ENCODE data around the gene FAM89A. TPM values are rescaled to one million over a fixed set of nuclear protein-coding genes. Genes with fewer than 3 reads are reported as not detected.
A peak's percentile ranks its signal among the peaks of the same experiment; 100 is the strongest.
"Not testable (repeated sequence)": the region's sequence is repeated elsewhere in the genome, so short reads cannot be mapped to it uniquely, and the experiment has no call there.

Gene FAM89A
- total RNA-seq, 1 experiment from 2014 or later, result 9.7 TPM

- in situ Hi-C loops (cut with HindIII; ENCODE audit: low pct_unique_long_range_greater_than_20kb, low sequenced_read_pairs), result no loop called here
- no peak for DNase-seq (ENCODE audit: low read depth)
Measured at GRCh38 chr1:231059566-231060193, 19.6 kb upstream of the FAM89A start.

- in situ Hi-C loops (cut with HindIII; ENCODE audit: low pct_unique_long_range_greater_than_20kb, low sequenced_read_pairs), result no loop called here
- DNase-seq (ENCODE audit: low read depth), result peak; percentile 73
Measured at GRCh38 chr1:231058416-231059109, 18.5 kb upstream of the FAM89A start.

DNA sequence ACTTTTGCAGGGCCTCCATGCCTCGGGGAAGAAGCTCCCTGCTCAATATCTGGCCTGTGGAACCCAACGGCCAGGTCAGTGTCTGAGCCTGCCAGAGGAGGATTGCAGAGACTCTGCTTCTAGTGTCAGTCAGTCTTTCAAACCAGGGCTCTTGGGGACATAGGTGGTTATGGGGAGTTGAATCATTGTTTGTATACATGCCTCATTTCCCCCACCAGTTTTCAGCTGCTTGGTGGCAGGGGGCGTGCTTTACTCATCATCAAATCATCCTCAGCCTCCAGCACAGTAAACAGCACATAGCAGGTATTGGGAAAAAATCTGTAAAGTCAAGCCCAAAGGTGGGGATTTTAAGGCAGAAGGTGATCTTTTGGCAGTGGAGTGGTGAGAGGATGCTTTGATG is 17.4 kb upstream of the FAM89A start:
- DNase-seq (ENCODE audit: low read depth), result no peak
- in situ Hi-C loops (cut with HindIII; ENCODE audit: low pct_unique_long_range_greater_than_20kb, low sequenced_read_pairs), result no loop called here

- in situ Hi-C loops (cut with HindIII; ENCODE audit: low pct_unique_long_range_greater_than_20kb, low sequenced_read_pairs), result no loop called here
- no peak for DNase-seq (ENCODE audit: low read depth)
Measured at GRCh38 chr1:231055271-231055670, 15.2 kb upstream of the FAM89A start.

DNA sequence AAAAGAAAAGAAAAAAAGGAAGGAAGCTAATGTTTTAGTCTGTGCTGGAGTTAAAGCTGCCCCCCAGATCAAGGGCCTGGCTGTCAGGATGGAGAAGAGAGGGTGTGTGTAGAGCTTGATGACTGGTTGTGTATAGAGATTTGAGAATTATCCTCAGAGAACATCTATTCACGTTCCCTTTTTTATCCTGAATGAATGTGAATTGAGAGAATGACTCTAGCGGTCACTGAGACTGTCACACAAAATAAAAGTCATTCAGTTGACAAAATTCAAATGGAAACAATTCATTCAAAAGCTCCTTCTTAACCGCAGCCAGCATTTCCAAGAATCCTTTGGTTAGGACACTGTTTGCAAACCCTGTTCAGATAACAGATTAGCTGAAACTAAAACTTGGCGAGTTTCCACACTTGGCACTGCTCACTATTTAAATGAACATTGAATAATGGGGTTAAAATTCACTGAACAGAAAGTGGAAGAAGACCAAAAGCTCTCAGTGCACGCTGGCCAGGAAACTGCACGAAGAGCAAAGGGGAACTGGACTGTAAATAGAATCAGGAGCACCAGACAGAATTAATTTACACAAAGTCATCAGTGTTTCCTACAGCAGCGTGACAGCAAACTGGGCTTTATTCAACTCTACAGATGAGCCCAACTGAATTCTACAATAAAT is 13.6 kb upstream of the FAM89A start:
- DNase-seq (ENCODE audit: low read depth), result no peak
- in situ Hi-C loops (cut with HindIII; ENCODE audit: low pct_unique_long_range_greater_than_20kb, low sequenced_read_pairs), result no loop called here

DNA sequence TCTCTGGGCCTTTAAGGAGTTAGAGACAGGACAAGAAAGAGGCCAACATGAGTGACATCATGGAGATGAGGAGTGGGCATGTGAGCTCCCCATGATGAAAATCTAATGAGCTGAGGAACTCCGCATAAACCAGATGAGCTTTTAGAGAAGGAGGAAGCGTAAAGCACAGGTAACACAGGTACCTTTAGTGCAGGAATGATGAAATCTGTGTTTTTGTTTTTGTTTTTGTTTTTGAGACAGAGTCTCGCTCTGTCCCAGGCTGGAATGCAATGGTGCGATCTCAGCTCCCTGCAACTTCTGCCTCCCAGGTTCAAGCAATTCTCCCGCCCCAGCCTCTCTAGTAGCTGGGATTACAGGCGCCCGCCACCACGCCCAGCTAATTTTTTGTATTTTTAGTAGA is 12.7 kb upstream of the FAM89A start:
- DNase-seq (ENCODE audit: low read depth), result no peak
- in situ Hi-C loops (cut with HindIII; ENCODE audit: low pct_unique_long_range_greater_than_20kb, low sequenced_read_pairs), result no loop called here

DNA sequence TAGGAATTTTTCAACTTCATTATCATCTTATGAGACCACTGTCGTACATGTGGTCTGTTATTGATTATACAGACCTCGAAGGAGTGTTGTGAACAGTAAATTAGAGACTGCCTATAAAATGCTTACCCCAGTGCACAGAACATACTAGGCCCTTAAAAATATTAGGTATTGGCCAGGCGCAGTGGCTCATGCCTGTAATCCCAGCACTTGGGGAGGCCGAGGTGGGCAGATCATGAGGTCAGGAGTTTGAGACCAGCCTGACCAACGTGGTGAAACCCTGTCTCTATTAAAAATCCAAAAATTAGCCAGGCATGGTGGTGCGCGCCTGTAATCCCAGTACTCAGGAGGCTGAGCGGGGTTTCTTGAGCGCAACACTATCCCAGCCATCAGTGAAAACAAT is 10.9 kb upstream of the FAM89A start:
- in situ Hi-C loops (cut with HindIII; ENCODE audit: low pct_unique_long_range_greater_than_20kb, low sequenced_read_pairs); DNase-seq (ENCODE audit: low read depth): not testable (repeated sequence)

DNA sequence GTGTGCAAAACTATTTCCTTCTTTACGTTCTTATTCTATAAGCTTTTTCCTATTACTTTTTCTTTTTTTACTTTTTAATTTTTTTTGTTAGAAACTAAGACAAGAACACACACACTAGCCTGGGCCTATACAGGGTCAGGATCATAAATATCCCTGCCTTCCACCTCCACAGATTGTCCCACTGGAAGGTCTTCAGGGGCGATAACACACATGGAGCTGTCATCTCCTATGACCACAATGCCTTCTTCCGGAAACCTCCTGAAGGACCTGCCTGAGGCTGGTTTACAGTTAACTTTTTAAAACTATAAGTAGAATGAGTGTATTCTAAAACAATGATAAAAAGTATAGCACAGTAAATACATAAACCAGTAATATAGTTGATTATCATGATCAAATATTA is 10.3 kb upstream of the FAM89A start:
- in situ Hi-C loops (cut with HindIII; ENCODE audit: low pct_unique_long_range_greater_than_20kb, low sequenced_read_pairs), result no loop called here
- no peak for DNase-seq (ENCODE audit: low read depth)

GRCh38 chr1:231049121-231049979 is 9.3 kb upstream of the FAM89A start:
- no peak for DNase-seq (ENCODE audit: low read depth)
- in situ Hi-C loops (cut with HindIII; ENCODE audit: low pct_unique_long_range_greater_than_20kb, low sequenced_read_pairs), result no loop called here

DNA sequence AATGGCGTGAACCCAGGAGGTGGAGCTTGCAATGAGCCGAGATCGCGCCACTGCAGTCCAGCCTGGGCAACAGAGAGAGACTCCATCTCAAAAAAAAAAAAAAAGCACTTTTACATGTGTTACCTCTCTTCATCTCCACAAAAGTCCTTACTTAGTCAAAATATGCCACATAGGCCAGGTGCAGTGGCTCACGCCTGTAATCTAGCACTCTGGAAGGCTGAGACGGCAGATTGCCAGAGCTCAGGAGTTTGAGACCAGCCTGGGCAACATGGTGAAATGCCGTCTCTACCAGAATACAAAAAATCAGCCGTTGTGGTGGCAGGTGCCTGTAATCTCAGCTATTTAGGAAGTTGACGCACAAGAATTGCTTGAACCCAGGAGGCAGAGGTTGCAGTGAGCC is 8.4 kb upstream of the FAM89A start:
- DNase-seq (ENCODE audit: low read depth); in situ Hi-C loops (cut with HindIII; ENCODE audit: low pct_unique_long_range_greater_than_20kb, low sequenced_read_pairs): not testable (repeated sequence)

DNA sequence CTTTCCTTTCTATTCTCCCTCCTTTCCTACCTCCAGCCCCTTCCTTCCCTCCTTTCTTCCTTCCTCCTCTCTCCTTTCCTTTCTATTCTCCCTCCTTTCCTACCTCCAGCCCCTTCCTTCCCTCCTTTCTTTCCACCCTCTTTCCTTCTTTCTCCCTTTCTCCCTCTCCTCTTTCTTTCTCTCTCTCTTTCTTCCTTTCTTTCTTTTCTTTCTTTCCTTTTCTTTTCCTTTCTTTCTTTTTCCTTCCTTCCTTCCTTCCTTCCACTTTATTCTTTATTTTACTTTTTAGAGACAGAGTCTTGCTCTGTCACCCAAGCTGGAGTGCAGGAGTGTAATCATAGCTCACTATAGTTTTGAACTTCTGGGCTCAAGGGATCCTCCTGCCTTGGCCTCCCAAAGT is 7.5 kb upstream of the FAM89A start:
- DNase-seq (ENCODE audit: low read depth); in situ Hi-C loops (cut with HindIII; ENCODE audit: low pct_unique_long_range_greater_than_20kb, low sequenced_read_pairs): not testable (repeated sequence)

- in situ Hi-C loops (cut with HindIII; ENCODE audit: low pct_unique_long_range_greater_than_20kb, low sequenced_read_pairs), result no loop called here
- DNase-seq (ENCODE audit: low read depth), result no peak
Measured at GRCh38 chr1:231046730-231047395, 6.8 kb upstream of the FAM89A start.

DNA sequence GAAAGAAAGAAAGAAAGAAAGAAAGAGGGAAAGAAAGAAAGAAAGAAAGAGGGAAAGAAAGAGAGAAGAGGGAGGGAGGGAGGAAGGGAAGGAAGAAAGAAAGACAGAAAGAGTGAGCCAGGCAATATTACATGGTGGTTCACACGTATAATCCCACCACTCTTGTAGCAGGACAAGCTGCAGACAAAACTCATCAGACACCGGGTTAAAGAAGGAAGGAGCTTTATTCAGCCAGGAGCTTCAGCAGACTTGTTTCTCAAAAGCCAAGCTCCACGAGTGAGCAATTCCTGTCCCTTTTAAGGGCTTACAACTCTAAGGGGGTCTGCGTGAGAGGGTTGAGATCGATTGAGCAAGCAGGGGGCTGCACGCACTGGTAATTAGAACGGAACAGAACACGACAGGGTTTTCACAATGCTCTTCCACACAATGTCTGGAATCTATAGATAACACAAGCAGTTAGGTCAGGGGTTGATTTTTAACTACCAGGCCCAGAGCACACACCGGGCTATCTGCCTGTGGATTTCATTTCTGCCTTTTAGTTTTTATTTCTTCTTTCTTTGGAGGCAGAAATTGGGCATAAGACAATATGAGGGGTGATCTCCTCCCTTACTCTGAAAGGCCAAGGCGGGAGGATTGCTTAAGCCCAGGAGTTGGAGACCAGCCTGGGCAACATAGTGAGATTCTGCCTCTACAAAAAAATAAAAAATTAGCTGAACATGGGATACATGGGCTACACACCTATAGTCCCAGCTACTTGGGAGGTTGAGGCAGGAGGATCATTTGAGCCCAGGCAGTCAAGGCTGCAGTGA is 6.1 kb upstream of the FAM89A start:
- DNase-seq (ENCODE audit: low read depth); in situ Hi-C loops (cut with HindIII; ENCODE audit: low pct_unique_long_range_greater_than_20kb, low sequenced_read_pairs): not testable (repeated sequence)

DNA sequence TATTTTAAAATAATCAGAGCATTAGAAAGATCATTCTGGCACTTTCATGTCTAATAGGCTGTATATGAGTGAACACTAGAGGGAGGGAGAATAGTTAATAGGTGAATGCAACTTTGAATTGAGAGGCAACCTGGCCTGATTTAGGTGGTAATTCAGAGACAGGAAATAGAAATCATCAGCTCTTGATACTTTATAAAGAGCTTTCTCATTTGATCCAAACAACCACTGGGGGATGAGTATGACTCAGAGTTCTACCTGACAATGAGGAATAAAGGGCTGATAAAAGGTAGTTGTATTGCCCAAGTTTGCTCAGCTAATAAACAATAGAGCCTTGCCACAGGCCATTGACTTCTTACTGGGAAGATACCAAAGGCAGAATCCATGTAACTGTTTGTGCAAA is 5.2 kb upstream of the FAM89A start:
- in situ Hi-C loops (cut with HindIII; ENCODE audit: low pct_unique_long_range_greater_than_20kb, low sequenced_read_pairs), result no loop called here
- DNase-seq (ENCODE audit: low read depth), result no peak

DNA sequence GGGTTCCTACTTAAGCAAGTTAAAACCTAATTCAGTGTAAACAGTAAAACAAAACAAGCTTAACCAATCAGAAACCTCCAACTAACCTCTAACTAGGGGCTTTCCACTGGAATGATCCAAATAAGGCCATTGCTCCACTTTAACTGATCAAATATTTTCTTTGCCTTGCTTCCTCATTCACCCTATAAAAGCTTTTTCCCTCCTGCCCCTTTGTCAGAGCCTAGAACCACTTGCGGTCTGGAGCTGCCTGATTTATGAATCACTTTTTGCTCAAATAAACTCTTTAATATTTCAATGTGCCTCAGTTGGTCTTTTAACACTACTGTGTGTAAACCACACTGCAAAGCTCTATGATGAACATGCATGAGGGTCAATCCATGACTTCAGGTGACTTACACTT is 4.5 kb upstream of the FAM89A start:
- in situ Hi-C loops (cut with HindIII; ENCODE audit: low pct_unique_long_range_greater_than_20kb, low sequenced_read_pairs), result no loop called here
- no peak for DNase-seq (ENCODE audit: low read depth)

GRCh38 chr1:231041719-231042261 is 1.7 kb upstream of the FAM89A start:
- no peak for DNase-seq (ENCODE audit: low read depth)
- in situ Hi-C loops (cut with HindIII; ENCODE audit: low pct_unique_long_range_greater_than_20kb, low sequenced_read_pairs), result no loop called here

All from Caki2 (cell line).